Right lobe of liver (tissue), 6 donors: ENCODE data around the gene CCR3. TPM values are rescaled to one million over a fixed set of nuclear protein-coding genes. Genes with fewer than 3 reads are reported as not detected.

Experiments used
- ATAC-seq, 4 donors: fragments of 200-7000 bp; cut with Tn5 transposase; one replicate each; pipeline ENCODE4 v1.9.1; 2020; ENCODE audit warnings: mild to moderate bottlenecking in 4 of 4, moderate library complexity in 4 of 4
- DNase-seq, 3 donors: peaks; one replicate each; pipeline ENCODE4 v3.0.0-alpha.2; 2020
- H3K27ac ChIP-seq, 3 donors: fragments of 200-600 bp; one replicate each; pipeline ENCODE4 v1.8.0; 2022
- H3K27me3 ChIP-seq, 2 donors: fragments of 200-600 bp; one replicate each; pipeline ENCODE4 v1.8.0; 2022
- H3K36me3 ChIP-seq, 4 donors: fragments of 200-600 bp; sonication (generic) in 1 of 4; one replicate each; pipeline versions ENCODE4 v1.5.1 to v1.8.0; 2017 to 2022; ENCODE audit warnings: control low read depth in 1 of 4
- H3K4me1 ChIP-seq, 4 donors: fragments of 200-600 bp; sonication (generic) in 1 of 4; one replicate each; pipeline versions ENCODE4 v1.5.1 to v1.8.0; 2017 to 2022; ENCODE audit warnings: control low read depth in 1 of 4
- H3K4me3 ChIP-seq, 3 donors: fragments of 200-600 bp; one replicate each; pipeline ENCODE4 v1.8.0; 2022
- H3K9me3 ChIP-seq, 4 donors: fragments of 200-600 bp; sonication (generic) in 1 of 4; one replicate each; pipeline versions ENCODE4 v1.5.1 to v1.8.0; 2017 to 2022; ENCODE audit warnings: control low read depth in 1 of 4
- CTCF ChIP-seq, 4 donors: fragments of 200-600 bp in 3 of 4; fragments of 450-650 bp in 1 of 4; IDR thresholded peaks; one replicate each; pipeline versions ENCODE4 v1.5.1 to v1.8.0; 2016 to 2022; ENCODE audit warnings: antibody characterized with exemption in 4 of 4, mild to moderate bottlenecking in 2 of 4
- POLR2A ChIP-seq: fragments of 450-650 bp; IDR thresholded peaks from one replicate; pipeline ENCODE4 v1.6.1; 2017; ENCODE audit warnings: antibody characterized with exemption, mild to moderate bottlenecking
- WGBS: methylation state at CpG from one replicate; pipeline ENCODE4 v1.1.6; 2018; ENCODE audit warnings: low coverage, low lambda C conversion rate; ENCODE audit not compliant: insufficient coverage; ENCODE audit errors: missing lambda C conversion rate; 5-methylcytosine and 5-hydroxymethylcytosine counted together
- intact Hi-C, 2 donors: fragments of 100-400 bp; cut with DNase I; formaldehyde crosslinking; loops; one replicate each; pipeline versions ENCODE4 v1.11.2 to v1.14.1; 2022
- total RNA-seq, 6 experiments: library from RNA; depleted of rRNA in 2 of 6; stranded (reverse); fragments of >200 nt in 2 of 6; fragmentation: NEBNext Ultra II Directional in 3 of 6; extraction: Animal tissue kit (Norgen Biotek cat#: 25700) in 3 of 6; gene quantifications; one replicate each; pipeline versions ENCODE4 v1.1.0 to v1.2.4, GENCODE V29; 2016 to 2023
- donor health status: DM: no; HTN: yes; CAD: no.
- donor health status: DM: no; HTN: no; CAD: no.
- donor health status: DM: no; HTN: no; CAD: no.
- donor health status: DM: no; HTN: yes; CAD: no.
- donor health status: DM: no; HTN: yes; CAD: no.

Gene CCR3
- total RNA-seq, 6 experiments from 2014 or later, result 0.27 TPM; not detected in 5

GRCh38 chr3:46282696-46283095 lies 40.4 kb downstream of the CCR3 start:
- no peak for TF ChIP-seq POLR2A
- TF ChIP-seq CTCF (IDR thresholded peaks at IDR 0.05), result no peak
- DNase-seq (no peak), ATAC-seq (no peak)
- WGBS, result 61% methylated on average over 2 of the region's 2 CpGs
- H3K27me3 ChIP-seq, result no peaks in the 10 kb centered on the region
- H3K4me3 ChIP-seq, result no peak overlapping the region
- intact Hi-C loops, result no loop called here
- H3K27ac ChIP-seq, result no peak overlapping the region
- H3K4me1 ChIP-seq, result no peaks in the 10 kb centered on the region
- H3K9me3 ChIP-seq, result no peaks in the 10 kb centered on the region
- H3K36me3 ChIP-seq, result no peaks in the 10 kb centered on the region

GRCh38 chr3:46283881-46284450 lies 41.7 kb downstream of the CCR3 start:
- H3K27me3 ChIP-seq, result no peaks in the 10 kb centered on the region
- 65% methylated on average over 2 of the region's 2 CpGs for WGBS
- no peak overlapping the region for H3K27ac ChIP-seq
- intact Hi-C loops, result no loop called here
- TF ChIP-seq POLR2A (no peak), CTCF (IDR thresholded peaks at IDR 0.05) (no peak)
- ATAC-seq (no peak), DNase-seq (no peak)
- H3K4me3 ChIP-seq, result no peak overlapping the region
- H3K9me3 ChIP-seq, result no peaks in the 10 kb centered on the region
- H3K36me3 ChIP-seq, result no peaks in the 10 kb centered on the region
- H3K4me1 ChIP-seq, result no peaks in the 10 kb centered on the region

- TF ChIP-seq POLR2A, result no peak
- TF ChIP-seq CTCF (IDR thresholded peaks at IDR 0.05), result no peak
- DNase-seq (no peak), ATAC-seq (peak in 1 of 4 donors; percentile 36)
- Histone ChIP-seq H3K36me3 (no peaks in the 10 kb centered on the region), H3K27me3 (no peaks in the 10 kb centered on the region), H3K9me3 (no peaks in the 10 kb centered on the region), H3K4me3 (no peak overlapping the region), H3K4me1 (no peaks in the 10 kb centered on the region), H3K27ac (no peak overlapping the region)
- 62% methylated on average over 6 of the region's 6 CpGs for WGBS
- intact Hi-C loops, result no loop called here
These were observed 42.9 kb downstream of the CCR3 start for GRCh38 chr3:46284981-46285683.

GRCh38 chr3:46285931-46286619 lies 43.8 kb downstream of the CCR3 start:
- Histone ChIP-seq H3K27me3 (no peaks in the 10 kb centered on the region), H3K27ac (no peak overlapping the region), H3K4me3 (no peak overlapping the region), H3K4me1 (no peaks in the 10 kb centered on the region), H3K36me3 (no peaks in the 10 kb centered on the region), H3K9me3 (no peaks in the 10 kb centered on the region)
- WGBS, result 75% methylated on average over 4 of the region's 5 CpGs
- no peak for TF ChIP-seq POLR2A
- no peak for TF ChIP-seq CTCF (IDR thresholded peaks at IDR 0.05)
- ATAC-seq (no peak), DNase-seq (no peak)
- intact Hi-C loops, result no loop called here
